ENCODE data around the gene SCAP. TPM values are rescaled to one million over a fixed set of nuclear protein-coding genes. Genes with fewer than 3 reads are reported as not detected.

SCAP gene
- total and polyA plus RNA-seq, 2 of the 4 experiments (the other 2 are of a cell fraction) = 25.3 to 34.6 TPM

- H2BK120ac ChIP-seq (ENCODE audit: low read depth, low read length) = no peak overlapping the region
- ATAC-seq (ENCODE audit: low read depth) (no peak), DNase-seq (no peak)
- H2AFZ ChIP-seq (replicated peaks; ENCODE audit: low read length, poor library complexity) = no peak overlapping the region
- intact Hi-C loops (cut with micrococcal nuclease) (no loop called here), dilution Hi-C loops (cut with HindIII; ENCODE audit: low sequenced_read_pairs, unreplicated experiment) (no loop called here), in situ Hi-C loops (cut with MboI; ENCODE audit: low sequenced_read_pairs) (no loop called here)
- no peak overlapping the region for H4K8ac ChIP-seq (ENCODE audit: low read depth in 2 of 2, low read length in 2 of 2)
- H3K18ac ChIP-seq (ENCODE audit: low read depth, low read length) = no peak overlapping the region
- peaks cover 14% of the 10 kb centered on the region for H3K4me1 ChIP-seq (ENCODE audit: control insufficient read depth, insufficient read depth, low read length)
- H3K23ac ChIP-seq (ENCODE audit: low read depth, low read length) = no peak overlapping the region
- H3K4me2 ChIP-seq (ENCODE audit: low read depth, low read length) = no peak overlapping the region
- H3K9me1 ChIP-seq (ENCODE audit: insufficient read depth, low read length) = peaks cover 11% of the 10 kb centered on the region
- H3K9ac ChIP-seq (ENCODE audit: low read depth, low read length) = no peak overlapping the region
- H3K27ac ChIP-seq (ENCODE audit: insufficient read depth, low read length) = no peak overlapping the region
- BruUV-seq (replicated peaks) = no TSS peak
- peaks cover 13% of the 10 kb centered on the region for H4K20me1 ChIP-seq (ENCODE audit: insufficient read depth, low read length)
- H4K5ac ChIP-seq (ENCODE audit: low read depth, low read length) = no peak overlapping the region
- ChIA-PET CTCF (no interaction called here), POLR2A (ENCODE audit: unreplicated experiment) (no interaction called here)
- H2BK20ac ChIP-seq (ENCODE audit: low read depth, low read length) = no peak overlapping the region
- H3K9me3 ChIP-seq (ENCODE audit: control insufficient read depth, insufficient read depth, low read length) = no peaks in the 10 kb centered on the region
- H3K4me3 ChIP-seq (ENCODE audit: insufficient read depth, low read depth, low read length) = no peak overlapping the region
- H3K14ac ChIP-seq (replicated peaks; ENCODE audit: low read depth, low read length) = no peak overlapping the region
- H3K36me3 ChIP-seq (ENCODE audit: control insufficient read depth, insufficient read depth, low read length) = peaks cover 13% of the 10 kb centered on the region
- no peak overlapping the region for H4K91ac ChIP-seq (ENCODE audit: insufficient read depth, low read depth, low read length)
- no peak overlapping the region for H2AK9ac ChIP-seq (replicated peaks; ENCODE audit: low read depth, low read length, poor library complexity)
- no peak overlapping the region for H2BK5ac ChIP-seq (ENCODE audit: low read depth, low read length, poor library complexity, severe bottlenecking)
- H3K4ac ChIP-seq (ENCODE audit: low read depth, low read length) = no peak overlapping the region
- no peak overlapping the region for H2AK5ac ChIP-seq (ENCODE audit: low read depth, low read length)
- H3K79me1 ChIP-seq (ENCODE audit: low read depth in 1 of 2, low read length in 2 of 2) = peaks cover 16 to 43% of the 10 kb centered on the region in 2 experiments
- no peaks in the 10 kb centered on the region for H3K27me3 ChIP-seq (ENCODE audit: control insufficient read depth, insufficient read depth, low read length)
- no peak overlapping the region for H2BK15ac ChIP-seq (ENCODE audit: low read depth, low read length)
- H3K56ac ChIP-seq (ENCODE audit: extremely low read depth, insufficient read depth, low read length) = no peak overlapping the region
- TF ChIP-seq USF2 (IDR thresholded peaks at IDR 0.05; ENCODE audit: low read depth, low read length) = no peak
- TF ChIP-seq MAZ (IDR thresholded peaks at IDR 0.05; ENCODE audit: borderline replicate concordance, low read depth, low read length) = no peak
- no peak for TF ChIP-seq MAFK (IDR thresholded peaks at IDR 0.05; ENCODE audit: low read depth, low read length)
- no peak for TF ChIP-seq ELK1 (IDR thresholded peaks at IDR 0.05; ENCODE audit: borderline replicate concordance, low read depth, low read length)
- TF ChIP-seq RAD21 (IDR thresholded peaks at IDR 0.05; ENCODE audit: low read length) = peak; percentile 46
- no peak for TF ChIP-seq CHD1 (IDR thresholded peaks at IDR 0.05; ENCODE audit: low read depth, low read length)
- no peak for TF ChIP-seq MXI1 (IDR thresholded peaks at IDR 0.05; ENCODE audit: borderline replicate concordance, low read depth, low read length)
- TF ChIP-seq CTCF (conservative IDR thresholded peaks at IDR 0.05; ENCODE audit: low read depth, low read length) = peak; percentile 40
- no peak for TF ChIP-seq RCOR1 (IDR thresholded peaks at IDR 0.05; ENCODE audit: insufficient replicate concordance, low read length)
- TF ChIP-seq SMC3 (IDR thresholded peaks at IDR 0.05; ENCODE audit: low read depth, low read length) = no peak
- no peak for TF ChIP-seq NFE2L2 (IDR thresholded peaks at IDR 0.05; ENCODE audit: low read depth, low read length)
Observed at GRCh38 chr3:47440131-47440530, 35.6 kb downstream of the SCAP start.

Measured in IMR-90 (cell line).